ENCODE results near the gene SULT4A1. TPM values are rescaled to one million over a fixed set of nuclear protein-coding genes. Genes with fewer than 3 reads are reported as not detected.

Gene SULT4A1
- total and polyA plus RNA-seq, 2 donors (not counting 1 experiment from before 2014, with no cell fraction given): not detected

DNA sequence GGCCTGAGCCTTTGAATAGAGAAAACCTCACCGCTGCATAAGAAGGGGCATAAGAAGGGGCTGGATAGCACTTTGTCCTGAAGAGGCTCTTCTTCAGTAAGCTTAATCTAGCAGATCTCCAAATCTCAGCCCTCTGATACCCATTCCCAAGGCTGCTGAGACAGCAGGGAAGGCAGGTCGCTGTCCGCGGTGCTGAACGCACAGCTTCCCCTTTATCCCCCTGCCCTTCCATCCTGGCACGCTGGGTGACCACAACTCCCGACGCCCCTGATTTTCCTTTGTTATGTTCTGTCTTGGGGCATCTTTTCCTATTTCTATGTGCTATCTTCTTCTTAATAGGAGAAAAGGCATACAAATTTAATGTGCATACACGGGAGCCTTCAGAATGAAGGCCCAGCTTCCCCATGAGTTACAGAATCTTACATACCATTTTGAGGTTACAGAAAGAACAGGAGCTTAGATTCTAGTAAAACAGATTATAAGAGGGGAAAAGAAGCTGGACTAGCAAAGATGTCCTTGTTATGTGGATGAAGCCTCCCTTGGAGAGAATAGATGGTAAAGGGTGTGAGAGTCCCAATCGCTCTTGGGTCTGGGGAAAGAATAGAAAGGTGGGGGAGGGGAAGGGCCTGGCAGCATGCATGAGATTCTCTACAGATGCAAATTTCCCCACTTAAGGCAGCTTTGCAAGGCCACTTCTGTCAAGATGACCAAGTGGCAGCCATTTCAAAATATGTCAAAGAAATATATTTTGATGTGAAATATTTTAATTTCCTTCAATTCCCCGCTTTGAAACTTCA is 5.7 kb upstream of the SULT4A1 start:
- Histone ChIP-seq H3K27ac (ENCODE audit: low read length in 2 of 2) (no peak overlapping the region), H3K36me3 (replicated peaks in 1 of 2; ENCODE audit: control extremely low read depth in 1 of 2, control insufficient read depth in 1 of 2, extremely low read depth in 1 of 2, insufficient read depth in 2 of 2, low read length in 1 of 2) (no peaks in the 10 kb centered on the region), H3K4me3 (ENCODE audit: control extremely low read depth in 1 of 5, extremely low read depth in 1 of 5, insufficient read depth in 1 of 5, low read depth in 2 of 5, low read length in 4 of 5) (no peak overlapping the region), H3K4me2 (replicated peaks; ENCODE audit: low read depth, low read length, poor library complexity, severe bottlenecking) (no peak overlapping the region), H2AFZ (ENCODE audit: insufficient read depth, low read depth, low read length, poor library complexity, severe bottlenecking) (no peak overlapping the region), H3K4me1 (ENCODE audit: control insufficient read depth in 2 of 2, insufficient read depth in 2 of 2, low read length in 2 of 2) (no peaks in the 10 kb centered on the region), H3K79me2 (ENCODE audit: control insufficient read depth, insufficient read depth, low read length) (no peaks in the 10 kb centered on the region), H3K9me3 (ENCODE audit: control extremely low read depth in 1 of 3, control insufficient read depth in 2 of 3, insufficient read depth in 1 of 3, low read length in 2 of 3) (peaks cover 0 to 12% (median 0%) of the 10 kb centered on the region in 3 donors), H4K20me1 (ENCODE audit: control insufficient read depth, insufficient read depth, low read length, poor library complexity, severe bottlenecking) (no peaks in the 10 kb centered on the region), H3K27me3 (replicated peaks in 1 of 4; ENCODE audit: control extremely low read depth in 1 of 4, control insufficient read depth in 3 of 4, insufficient read depth in 4 of 4, low read length in 3 of 4) (peaks cover 0 to 17% (median 9%) of the 10 kb centered on the region in 4 experiments), H3K9ac (ENCODE audit: low read length) (no peak overlapping the region)
- no peak overlapping the region for H3K4me3 Mint-ChIP-seq
- H3K27me3 Mint-ChIP-seq: peaks cover 33% of the 10 kb centered on the region
- H3K4me1 Mint-ChIP-seq: no peaks in the 10 kb centered on the region
- no peak overlapping the region for H3K27ac Mint-ChIP-seq
- POLR2A ChIA-PET: no interaction called here
- TF ChIP-seq EZH2 (IDR thresholded peaks at IDR 0.05; ENCODE audit: borderline replicate concordance, insufficient read depth, low read depth, low read length, poor library complexity, severe bottlenecking): no peak
- TF ChIP-seq, protein P1, sequence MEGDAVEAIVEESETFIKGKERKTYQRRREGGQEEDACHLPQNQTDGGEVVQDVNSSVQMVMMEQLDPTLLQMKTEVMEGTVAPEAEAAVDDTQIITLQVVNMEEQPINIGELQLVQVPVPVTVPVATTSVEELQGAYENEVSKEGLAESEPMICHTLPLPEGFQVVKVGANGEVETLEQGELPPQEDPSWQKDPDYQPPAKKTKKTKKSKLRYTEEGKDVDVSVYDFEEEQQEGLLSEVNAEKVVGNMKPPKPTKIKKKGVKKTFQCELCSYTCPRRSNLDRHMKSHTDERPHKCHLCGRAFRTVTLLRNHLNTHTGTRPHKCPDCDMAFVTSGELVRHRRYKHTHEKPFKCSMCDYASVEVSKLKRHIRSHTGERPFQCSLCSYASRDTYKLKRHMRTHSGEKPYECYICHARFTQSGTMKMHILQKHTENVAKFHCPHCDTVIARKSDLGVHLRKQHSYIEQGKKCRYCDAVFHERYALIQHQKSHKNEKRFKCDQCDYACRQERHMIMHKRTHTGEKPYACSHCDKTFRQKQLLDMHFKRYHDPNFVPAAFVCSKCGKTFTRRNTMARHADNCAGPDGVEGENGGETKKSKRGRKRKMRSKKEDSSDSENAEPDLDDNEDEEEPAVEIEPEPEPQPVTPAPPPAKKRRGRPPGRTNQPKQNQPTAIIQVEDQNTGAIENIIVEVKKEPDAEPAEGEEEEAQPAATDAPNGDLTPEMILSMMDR (IDR thresholded peaks at IDR 0.05): no peak
- ATAC-seq (ENCODE audit: low read depth) (no peak), DNase-seq (peak; percentile 38)
- CTCF ChIA-PET: no interaction called here
- intact Hi-C loops (cut with micrococcal nuclease): no loop called here
- H3K9me3 Mint-ChIP-seq (ENCODE audit: insufficient read depth): peaks cover 13% of the 10 kb centered on the region
- whole genome bisulfite sequencing (ENCODE audit: insufficient coverage): 0% methylated on average over 1 of the region's 11 CpGs

DNA sequence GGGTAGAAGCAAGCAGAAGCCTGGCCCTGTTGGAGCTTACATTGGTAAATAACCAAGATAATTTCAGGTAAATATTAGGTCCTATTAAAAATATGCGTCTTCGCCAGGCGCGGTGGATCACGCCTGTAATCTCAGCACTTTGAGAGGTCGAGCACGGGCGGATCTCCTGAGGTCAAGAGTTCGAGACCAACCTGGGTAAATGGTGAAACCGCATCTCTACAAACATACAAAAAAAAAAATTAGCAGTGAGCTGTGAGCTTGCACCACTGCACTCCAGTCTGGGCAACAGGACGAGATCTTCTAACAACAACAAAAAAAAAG is 529 bp upstream of the SULT4A1 start:
- Histone ChIP-seq H3K9ac (ENCODE audit: low read length) (no peak overlapping the region), H3K36me3 (replicated peaks in 1 of 2; ENCODE audit: control extremely low read depth in 1 of 2, control insufficient read depth in 1 of 2, extremely low read depth in 1 of 2, insufficient read depth in 2 of 2, low read length in 1 of 2) (no peaks in the 10 kb centered on the region), H3K27me3 (replicated peaks in 1 of 4; ENCODE audit: control extremely low read depth in 1 of 4, control insufficient read depth in 3 of 4, insufficient read depth in 4 of 4, low read length in 3 of 4) (peaks cover 0 to 37% (median 17%) of the 10 kb centered on the region in 4 experiments), H2AFZ (ENCODE audit: insufficient read depth, low read depth, low read length, poor library complexity, severe bottlenecking) (no peak overlapping the region), H4K20me1 (ENCODE audit: control insufficient read depth, insufficient read depth, low read length, poor library complexity, severe bottlenecking) (no peaks in the 10 kb centered on the region), H3K27ac (ENCODE audit: low read length in 2 of 2) (no peak overlapping the region), H3K4me1 (ENCODE audit: control insufficient read depth in 2 of 2, insufficient read depth in 2 of 2, low read length in 2 of 2) (no peaks in the 10 kb centered on the region), H3K9me3 (ENCODE audit: control extremely low read depth in 1 of 3, control insufficient read depth in 2 of 3, insufficient read depth in 1 of 3, low read length in 2 of 3) (peaks cover 0 to 7% (median 0%) of the 10 kb centered on the region in 3 donors), H3K4me2 (replicated peaks; ENCODE audit: low read depth, low read length, poor library complexity, severe bottlenecking) (no peak overlapping the region), H3K79me2 (ENCODE audit: control insufficient read depth, insufficient read depth, low read length) (no peaks in the 10 kb centered on the region), H3K4me3 (ENCODE audit: control extremely low read depth in 1 of 5, extremely low read depth in 1 of 5, insufficient read depth in 1 of 5, low read depth in 2 of 5, low read length in 4 of 5) (no peak overlapping the region)
- ATAC-seq (ENCODE audit: low read depth): no peak
- POLR2A ChIA-PET: no interaction called here
- intact Hi-C loops (cut with micrococcal nuclease): no loop called here
- no peaks in the 10 kb centered on the region for H3K9me3 Mint-ChIP-seq (ENCODE audit: insufficient read depth)
- CTCF ChIA-PET: interaction anchor here (0.7 kb wide), 1 partner anchor 1445 kb away, joined by 3 read pairs; no protein-coding TSS in a partner anchor
- peaks cover 4% of the 10 kb centered on the region for H3K4me1 Mint-ChIP-seq
- no peak overlapping the region for H3K27ac Mint-ChIP-seq
- peaks cover 58% of the 10 kb centered on the region for H3K27me3 Mint-ChIP-seq
- WGBS (ENCODE audit: insufficient coverage): 100% methylated on average over 1 of the region's 11 CpGs
- H3K4me3 Mint-ChIP-seq: peak overlapping the region; percentile 71
- DNase-seq: no peak
- TF ChIP-seq, protein P1 (IDR thresholded peaks at IDR 0.05): no peak
- TF ChIP-seq EZH2 (IDR thresholded peaks at IDR 0.05; ENCODE audit: borderline replicate concordance, insufficient read depth, low read depth, low read length, poor library complexity, severe bottlenecking): no peak

Data from B cell (primary cell).